GM19463 (cell line): Measurements from ENCODE around the gene SLC25A21.
"Not testable (repeated sequence)": the region's sequence is repeated elsewhere in the genome, so short reads cannot be mapped to it uniquely, and the experiment has no call there.

Source experiments
- ATAC-seq: cut with Tn5 transposase; IDR thresholded peaks from one replicate; pipeline ENCODE4 v1.9.1; 2021; ENCODE audit warnings: mild to moderate bottlenecking, moderate library complexity; ENCODE audit not compliant: unreplicated experiment

The SLC25A21 gene

GRCh38 chr14:37172024-37172869 lies at the start of gene SLC25A21:
TSS of gene SLC25A21 (minus strand) at chr14:37172606.
- no peak for ATAC-seq

DNA sequence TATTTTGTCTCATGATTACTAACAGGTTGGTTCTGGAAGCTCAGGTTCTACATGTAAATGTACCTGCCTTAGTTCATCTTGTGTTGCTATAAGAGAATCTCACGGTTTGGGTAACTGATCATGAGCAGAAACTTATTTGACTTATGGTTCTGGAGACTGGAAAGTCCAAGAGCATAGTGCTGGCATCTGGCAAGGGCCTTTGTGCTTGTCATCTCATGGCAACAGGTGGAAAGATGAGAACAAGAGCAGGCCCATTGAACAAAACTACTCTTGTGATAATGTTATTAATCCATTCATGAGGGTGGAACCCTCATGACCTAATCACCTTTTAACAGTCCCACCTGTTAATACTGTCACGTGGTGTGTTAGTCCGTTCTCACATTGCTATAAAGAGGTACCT lies 48.7 kb upstream of the SLC25A21 start:
- ATAC-seq: no peak

GRCh38 chr14:37215345-37215744 lies 42.9 kb upstream of the SLC25A21 start:
- no peak for ATAC-seq

- ATAC-seq: no peak
Measured at GRCh38 chr14:37213016-37213415, 40.6 kb upstream of the SLC25A21 start.

DNA sequence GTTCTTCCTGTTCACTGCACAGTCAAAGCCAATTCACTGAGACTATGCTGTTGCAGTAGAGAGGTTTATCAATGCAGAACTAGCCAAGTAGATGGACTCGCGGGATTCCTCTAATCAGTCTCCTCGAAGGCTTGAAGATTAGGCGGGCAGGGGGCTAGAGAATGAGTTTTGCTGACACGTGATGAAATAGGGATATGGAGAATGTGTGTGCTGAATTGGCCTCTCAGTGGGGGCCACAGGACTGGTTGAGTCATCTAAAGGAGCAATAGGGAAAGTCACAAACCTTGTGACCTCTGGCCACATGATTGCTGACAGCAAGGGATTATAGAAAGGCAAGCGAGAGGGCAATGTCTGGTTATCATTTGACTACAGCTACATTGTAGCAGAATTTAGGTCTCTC lies 38.0 kb upstream of the SLC25A21 start:
- ATAC-seq: no peak

DNA sequence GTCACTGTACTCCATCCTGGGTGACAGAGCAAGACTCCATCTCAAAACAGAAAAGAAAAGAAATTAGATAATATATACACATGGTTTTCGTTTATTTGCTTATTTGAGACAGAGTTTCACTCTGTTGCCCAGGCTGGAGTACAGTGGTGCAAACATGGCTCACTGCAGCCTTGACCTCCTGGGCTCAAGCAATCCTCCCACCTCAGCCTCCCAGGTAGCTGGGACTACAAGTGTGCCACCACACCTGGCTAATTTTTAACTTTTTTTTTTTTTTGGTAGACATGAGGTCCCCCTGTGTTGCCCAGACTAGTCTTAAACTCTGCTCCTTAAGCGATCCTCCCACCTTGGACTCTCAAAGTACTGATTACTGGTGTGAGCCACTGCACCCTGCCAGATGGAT lies 37.2 kb upstream of the SLC25A21 start:
- ATAC-seq: not testable (repeated sequence)

- ATAC-seq: not testable (repeated sequence)
Measured at GRCh38 chr14:37205623-37206605, 33.5 kb upstream of the SLC25A21 start.

DNA sequence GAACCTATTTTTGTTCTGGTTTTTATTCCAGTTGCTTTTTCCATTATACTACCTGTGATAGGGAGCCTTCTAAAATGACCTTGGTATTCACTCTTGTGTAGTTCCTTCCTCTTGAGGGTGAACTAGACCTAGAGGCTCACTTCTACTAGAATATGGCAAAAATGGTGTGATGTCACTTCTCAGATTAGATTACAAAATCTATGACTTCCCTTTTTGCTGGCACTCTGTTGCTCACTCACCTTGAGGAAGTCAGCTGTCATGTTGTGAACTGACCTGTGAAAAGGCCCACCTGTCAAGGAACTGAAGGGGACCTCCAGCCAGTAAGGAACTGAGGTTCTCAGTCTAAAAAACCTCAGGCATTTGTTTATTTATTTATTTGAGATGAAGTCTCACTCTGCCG lies 31.0 kb upstream of the SLC25A21 start:
- no peak for ATAC-seq

DNA sequence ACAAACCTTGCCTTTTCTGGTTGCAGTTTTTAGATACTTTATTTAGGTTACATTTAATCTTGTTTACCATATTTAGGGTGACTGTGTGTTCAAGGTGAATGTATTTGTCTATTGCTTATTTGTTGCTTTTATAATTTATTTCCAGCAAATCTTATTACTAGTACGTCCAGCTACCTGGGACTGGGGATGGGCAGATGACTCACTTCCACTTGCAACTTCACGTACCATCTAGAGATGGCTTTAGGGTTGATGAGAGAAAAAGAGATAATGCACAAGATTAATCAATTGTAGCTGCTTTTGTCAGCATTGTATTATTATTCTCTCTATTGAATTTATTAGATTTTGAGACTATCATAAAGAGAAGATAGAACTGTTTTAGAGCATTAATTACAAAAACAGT lies 30.4 kb upstream of the SLC25A21 start:
- no peak for ATAC-seq

DNA sequence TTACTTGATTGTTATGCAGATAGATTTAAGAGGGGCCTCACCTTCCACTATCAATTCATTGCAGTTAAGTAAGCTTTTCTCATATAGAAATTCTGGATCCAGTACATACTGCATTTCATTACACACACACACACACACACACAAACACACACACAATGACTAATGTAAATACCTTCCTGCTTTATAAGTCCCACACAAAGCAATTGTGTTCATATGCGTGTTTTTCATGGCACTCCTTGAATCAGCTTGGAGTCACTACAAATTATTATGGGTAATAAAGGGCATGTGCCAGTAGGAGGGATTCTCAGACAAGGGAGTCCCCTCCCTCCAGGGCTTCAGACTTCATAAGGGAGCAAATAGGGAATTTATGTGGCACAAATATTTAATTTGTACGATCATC lies 29.9 kb upstream of the SLC25A21 start:
- ATAC-seq: no peak

DNA sequence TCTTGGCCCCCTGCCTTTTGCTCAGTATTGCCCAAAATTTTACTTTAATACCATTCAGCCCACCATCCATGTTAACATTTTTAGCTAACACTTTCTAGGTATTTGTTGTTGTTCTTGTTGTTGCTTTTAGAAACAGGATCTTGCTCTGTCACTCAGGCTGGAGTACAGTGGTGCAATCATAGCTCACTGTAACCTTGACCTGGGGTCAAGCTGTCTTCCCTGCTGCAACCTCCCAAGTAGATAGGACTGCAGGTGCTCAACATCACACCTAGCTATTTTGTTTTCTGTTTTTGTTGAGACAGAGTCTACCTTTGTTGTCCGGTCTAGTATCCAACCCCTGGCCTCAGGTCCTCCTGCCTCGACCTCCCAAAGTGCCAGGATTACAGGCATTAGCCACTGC lies 29.3 kb upstream of the SLC25A21 start:
- ATAC-seq: no peak

DNA sequence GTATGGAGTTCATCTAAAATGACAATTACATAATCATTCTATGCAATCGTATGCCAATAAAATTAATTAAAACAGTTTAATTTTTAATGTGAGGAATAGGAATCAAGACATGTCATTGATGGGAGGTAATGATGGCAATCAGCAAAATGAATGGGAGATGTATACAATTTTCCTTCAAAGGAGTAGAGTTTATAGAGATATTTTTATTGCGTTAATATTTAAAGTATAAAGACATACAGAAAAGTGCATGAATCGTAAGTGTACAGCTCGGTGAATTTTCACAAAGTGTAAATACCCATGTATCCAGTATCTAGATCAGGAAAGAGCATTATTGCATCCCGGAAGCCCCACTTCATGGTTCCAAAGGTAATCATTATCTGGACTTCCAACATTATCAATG lies 26.5 kb upstream of the SLC25A21 start:
- no peak for ATAC-seq

DNA sequence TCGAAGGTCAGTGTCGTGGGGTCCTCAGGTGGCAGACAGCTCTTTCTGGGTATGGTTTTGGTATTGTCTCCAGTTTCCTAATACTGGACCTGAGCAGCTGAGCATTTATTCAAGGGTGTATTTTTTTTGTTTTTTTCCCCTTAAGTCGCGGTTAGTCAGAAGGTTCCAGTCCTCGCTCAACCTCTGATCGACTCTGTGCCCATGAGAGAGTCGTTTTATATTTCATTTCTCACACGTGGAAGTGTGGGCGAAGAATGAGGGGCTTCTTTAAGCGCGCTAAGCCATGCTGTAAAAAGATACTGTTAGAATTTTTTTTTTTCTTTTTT lies 25.8 kb upstream of the SLC25A21 start:
- ATAC-seq: no peak

DNA sequence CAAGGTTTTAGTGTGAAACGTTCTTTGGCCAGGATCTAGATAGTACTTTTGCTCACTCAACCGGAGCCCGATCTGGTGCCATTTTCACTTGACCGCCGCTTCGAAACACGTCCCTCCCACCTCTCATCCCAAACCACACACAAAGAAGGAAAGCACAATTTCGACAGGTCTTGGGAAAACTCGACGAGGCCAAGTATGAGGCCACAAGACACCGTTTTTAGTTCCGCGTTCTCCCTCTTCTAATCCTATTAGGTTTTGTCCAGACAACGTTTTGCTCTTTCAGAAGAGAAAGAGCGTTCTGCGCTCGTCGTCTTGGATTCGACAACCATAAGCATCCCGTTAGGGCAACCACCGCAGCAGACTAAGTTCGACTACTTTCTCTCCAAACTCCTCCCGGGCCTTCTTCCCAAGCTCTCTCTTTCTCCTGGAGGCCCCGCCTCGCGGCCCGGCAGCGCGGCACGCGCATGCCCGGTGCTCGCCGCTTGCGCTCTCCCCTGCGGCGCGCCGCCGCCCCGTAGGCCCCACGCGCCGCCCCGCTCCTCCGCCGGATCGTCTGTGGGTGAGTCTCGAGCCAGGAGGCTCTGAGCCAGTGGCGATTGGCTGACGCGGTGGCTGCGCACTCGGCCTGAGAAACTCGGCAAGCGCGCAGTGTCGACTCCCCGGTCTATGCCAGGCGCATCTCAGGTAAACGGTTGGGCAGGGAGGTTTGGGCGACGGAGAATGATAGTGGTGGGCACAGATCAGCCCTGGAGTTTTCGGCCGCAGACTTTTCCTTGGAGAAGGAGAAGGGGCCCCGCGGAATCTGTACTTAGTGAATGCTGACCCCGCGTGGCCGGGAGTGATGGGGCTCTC lies 25.2 kb upstream of the SLC25A21 start, which contains the start of gene MIPOL1:
MIPOL1 (plus strand) TSS at position 517 of the 852 bp plus-strand sequence. CDS start 49,952 bp downstream, outside the sequence.
- ATAC-seq: no peak

GRCh38 chr14:37196604-37197420 lies 24.4 kb upstream of the SLC25A21 start:
- no peak for ATAC-seq

GRCh38 chr14:37195327-37195726 lies 22.9 kb upstream of the SLC25A21 start:
- ATAC-seq: no peak

GRCh38 chr14:37194698-37195097 lies 22.3 kb upstream of the SLC25A21 start:
- ATAC-seq: no peak

- not testable (repeated sequence) for ATAC-seq
Measured at GRCh38 chr14:37189733-37190132, 17.3 kb upstream of the SLC25A21 start.

- not testable (repeated sequence) for ATAC-seq
Measured at GRCh38 chr14:37187840-37188577, 15.6 kb upstream of the SLC25A21 start.
